Kidney glomerular epithelial cell (primary cell): ENCODE data around the gene SPAAR.
"Not testable (repeated sequence)": the region's sequence is repeated elsewhere in the genome, so short reads cannot be mapped to it uniquely, and the experiment has no call there.

Source experiments
- DNase-seq: peaks from one replicate; lab custom pipeline; 2025; lab: John Stamatoyannopoulos, UW

Gene SPAAR

GRCh38 chr9:35923598-35923926 is 14.3 kb downstream of the SPAAR start:
- no peak for DNase-seq

DNA sequence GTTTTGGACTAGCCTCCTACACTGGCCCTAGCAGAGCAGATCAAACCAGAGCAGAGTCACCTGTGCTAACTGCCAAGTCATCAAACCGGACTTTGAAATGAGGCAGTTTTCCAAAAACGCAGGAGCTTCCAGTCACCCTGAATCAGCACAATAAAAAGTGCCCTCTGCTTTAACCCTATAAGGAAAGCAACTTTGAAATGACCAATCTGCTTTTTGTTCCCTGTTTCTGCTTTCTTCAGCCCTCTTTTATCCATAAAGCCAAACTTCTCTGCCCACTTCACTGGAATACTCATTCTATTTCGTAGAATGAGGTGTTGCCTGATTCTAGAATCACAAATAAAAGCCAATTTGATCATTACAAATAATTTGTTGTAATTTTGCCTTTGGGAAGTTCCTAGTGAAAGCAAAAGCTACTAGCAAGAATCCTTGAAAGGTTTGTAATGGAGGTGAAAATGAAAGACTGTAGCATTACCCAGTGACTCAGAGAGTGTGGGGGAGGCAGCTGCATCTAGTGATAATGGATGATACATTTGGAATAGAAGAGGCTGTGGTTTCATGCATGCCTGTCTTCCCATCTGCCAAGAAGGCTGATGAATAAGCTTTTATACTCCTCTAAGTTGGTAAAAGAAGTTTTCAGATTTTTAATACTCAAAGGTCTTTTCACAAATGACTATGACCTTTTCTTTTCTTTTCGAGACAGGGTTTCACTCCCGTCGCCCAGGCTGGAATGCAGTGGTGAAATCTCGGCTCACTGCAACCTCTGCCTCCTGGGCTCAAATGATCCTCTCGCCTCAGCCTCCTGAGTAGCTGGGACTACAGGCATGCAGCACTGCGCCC is 14.9 kb downstream of the SPAAR start:
- DNase-seq = peak; percentile 99

GRCh38 chr9:35928591-35929452 is 19.5 kb downstream of the SPAAR start:
- DNase-seq = no peak

GRCh38 chr9:35929453-35929718 is 20.1 kb downstream of the SPAAR start:
- DNase-seq = no peak

DNA sequence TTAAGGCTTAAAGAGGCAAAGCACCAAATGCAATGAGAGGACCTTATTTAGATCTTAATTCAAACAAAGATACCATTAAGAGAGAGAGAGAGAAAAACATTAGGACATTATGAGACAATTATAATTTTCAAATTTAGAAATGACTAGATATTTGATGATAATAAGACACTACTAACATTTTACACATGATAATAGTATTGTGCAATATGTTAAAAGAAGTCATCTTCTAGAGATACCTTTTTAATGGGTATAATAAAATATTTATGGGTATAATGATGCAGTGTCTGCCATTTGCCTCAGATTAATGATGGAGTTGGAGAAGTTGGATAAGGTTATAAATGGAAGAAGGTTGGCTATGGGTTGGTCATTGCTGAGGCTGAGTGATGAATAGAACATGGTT is 21.2 kb downstream of the SPAAR start:
- no peak for DNase-seq

DNA sequence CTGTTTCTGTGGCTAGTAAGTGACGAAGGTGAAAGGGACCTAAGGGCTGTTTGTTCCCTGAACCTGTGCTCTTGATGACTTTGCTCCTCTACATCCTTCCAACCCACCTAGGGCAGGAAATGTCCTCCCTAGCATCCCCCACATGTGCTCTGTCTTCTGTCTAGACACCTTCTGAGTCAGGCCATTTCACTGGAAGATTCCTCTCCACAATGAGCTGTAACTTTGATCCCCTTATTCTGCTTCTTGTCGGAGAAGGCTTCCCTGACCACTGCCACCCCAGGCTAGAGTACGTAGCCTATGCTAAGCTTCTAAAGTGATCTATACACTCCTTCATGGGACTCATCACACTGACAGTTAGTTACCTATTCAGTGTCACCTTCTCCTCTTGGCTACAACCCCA is 21.7 kb downstream of the SPAAR start:
- DNase-seq = no peak

GRCh38 chr9:35932735-35933134 is 23.4 kb downstream of the SPAAR start:
- no peak for DNase-seq

DNA sequence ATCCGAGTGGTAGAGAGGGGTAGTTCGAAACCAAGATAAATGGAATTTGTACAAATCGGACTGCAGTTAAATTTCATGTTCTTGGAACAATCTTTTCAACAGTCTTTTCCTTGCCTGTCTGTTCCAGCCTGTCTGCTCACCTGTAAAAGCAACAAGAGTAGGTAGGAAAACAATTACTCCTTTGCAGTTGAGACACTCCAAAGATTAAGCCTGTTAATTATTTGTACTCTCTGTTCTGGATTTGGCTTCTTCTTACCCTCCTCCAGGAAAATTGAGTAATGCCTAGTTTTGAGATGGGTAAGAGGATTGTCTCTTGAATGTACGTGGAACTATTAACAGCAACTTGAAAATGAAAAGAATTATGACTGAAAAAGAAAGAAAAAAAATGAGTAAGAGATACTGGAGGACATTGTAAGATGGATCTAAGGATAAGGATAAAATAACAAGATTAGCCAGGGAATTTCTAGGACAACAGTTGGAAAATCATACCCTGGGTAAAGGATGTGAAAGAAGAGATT is 24.3 kb downstream of the SPAAR start:
- peak; percentile 30 for DNase-seq

DNA sequence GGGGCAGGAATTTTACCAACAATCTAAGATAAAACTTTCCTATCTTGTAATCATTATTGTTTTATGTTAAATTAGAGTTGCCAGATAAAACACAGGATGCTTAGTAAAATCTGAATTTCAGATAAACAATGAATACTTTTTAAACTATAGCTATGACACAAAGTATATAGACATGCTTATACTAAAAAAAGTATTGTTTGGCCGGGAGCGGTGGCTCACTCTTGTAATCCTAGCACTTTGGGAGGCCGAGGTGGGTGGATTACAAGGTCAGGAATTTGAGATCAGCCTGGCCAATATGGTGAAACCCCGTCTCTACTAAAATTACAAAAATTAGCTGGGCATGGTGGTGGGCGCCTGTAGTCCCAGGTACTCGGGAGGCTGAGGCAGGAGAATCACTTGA is 24.8 kb downstream of the SPAAR start:
- DNase-seq = not testable (repeated sequence)

- DNase-seq = no peak
Observed at GRCh38 chr9:35935261-35935660, 26.0 kb downstream of the SPAAR start.

DNA sequence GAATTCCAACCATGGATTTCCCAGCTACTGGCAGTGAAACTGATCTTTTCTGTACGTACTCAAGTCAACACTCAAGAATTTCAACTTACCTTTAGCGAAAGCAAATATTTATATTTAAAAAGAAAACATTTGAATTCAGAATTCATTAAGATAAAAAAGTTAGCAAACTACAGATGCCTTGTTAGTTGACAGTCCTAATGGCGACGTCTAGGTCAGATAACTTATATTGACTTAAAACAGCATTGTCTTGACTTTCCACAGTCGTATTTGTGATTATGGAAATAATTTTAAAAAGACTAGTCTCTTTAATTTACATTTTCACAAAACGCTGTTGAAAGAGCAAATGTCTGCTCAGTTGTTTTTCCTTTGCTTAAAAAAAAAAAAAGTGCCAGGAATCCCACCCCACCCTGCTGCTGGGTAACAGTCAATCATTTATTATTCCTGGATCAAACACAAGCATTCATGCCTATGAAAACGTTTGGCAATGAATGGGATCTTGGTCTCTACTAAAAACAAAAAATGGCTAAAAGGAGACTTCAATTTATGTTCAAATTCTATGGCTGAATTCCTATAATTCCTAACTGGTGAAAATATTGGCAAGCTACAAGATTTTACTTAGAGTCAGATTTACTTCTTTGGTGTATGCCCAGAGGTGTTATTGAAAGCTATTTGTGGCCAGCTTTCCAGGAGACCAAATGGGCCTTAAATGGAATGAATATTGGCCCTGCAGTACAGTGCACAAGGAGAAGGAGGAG is 26.6 kb downstream of the SPAAR start:
- DNase-seq = peak; percentile 68

DNA sequence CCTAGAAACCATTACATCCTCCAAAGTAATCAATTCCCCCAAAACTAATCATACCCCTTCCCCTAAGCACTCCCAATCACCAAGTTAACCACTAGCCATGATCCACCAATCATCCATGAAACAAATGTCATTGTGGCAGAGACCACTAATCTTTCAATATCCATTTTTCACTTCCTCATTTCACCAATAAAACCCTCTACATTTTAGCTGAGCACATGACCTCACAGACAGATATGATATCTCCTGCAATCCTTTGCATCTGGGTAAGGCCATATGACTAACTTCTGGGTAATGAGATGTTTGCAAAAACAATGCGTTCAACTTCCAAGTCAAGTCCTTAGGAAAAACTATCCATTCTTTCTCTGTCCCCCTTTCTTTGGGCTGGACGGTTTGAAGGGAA is 27.9 kb downstream of the SPAAR start:
- no peak for DNase-seq

- DNase-seq = no peak
Observed at GRCh38 chr9:35938474-35939356, 29.4 kb downstream of the SPAAR start.

DNA sequence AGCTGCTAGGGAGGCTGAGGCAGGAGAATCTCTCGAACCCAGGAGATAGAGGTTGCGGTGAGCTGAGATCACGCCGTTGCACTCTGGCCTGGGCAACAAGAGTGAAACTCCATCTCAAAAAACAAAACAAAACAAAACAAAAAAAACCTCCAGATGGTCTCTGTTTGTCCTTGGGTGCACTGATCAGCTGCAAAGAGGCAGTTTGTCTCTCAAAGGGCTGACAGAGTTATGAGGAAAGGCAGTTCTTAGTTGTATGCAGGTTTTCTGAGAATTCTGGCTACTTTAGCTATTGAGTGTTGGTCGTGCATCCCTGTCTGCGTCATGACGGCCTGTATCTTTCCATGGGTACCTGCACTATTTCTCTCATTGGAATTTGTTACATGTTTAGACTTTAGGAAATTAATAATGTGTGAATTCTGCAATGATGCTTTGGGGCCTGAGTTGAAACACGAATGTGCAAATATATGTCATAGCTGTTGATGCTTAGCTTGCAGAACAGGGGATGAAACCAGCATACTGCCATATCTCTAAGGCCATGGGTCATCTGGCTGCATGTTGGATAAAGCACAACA is 30.5 kb downstream of the SPAAR start:
- DNase-seq = no peak

- no peak for DNase-seq
Observed at GRCh38 chr9:35940458-35941407, 31.4 kb downstream of the SPAAR start.

- no peak for DNase-seq
Observed at GRCh38 chr9:35942286-35942685, 33.0 kb downstream of the SPAAR start.

GRCh38 chr9:35944173-35944572 is 34.9 kb downstream of the SPAAR start:
- no peak for DNase-seq

DNA sequence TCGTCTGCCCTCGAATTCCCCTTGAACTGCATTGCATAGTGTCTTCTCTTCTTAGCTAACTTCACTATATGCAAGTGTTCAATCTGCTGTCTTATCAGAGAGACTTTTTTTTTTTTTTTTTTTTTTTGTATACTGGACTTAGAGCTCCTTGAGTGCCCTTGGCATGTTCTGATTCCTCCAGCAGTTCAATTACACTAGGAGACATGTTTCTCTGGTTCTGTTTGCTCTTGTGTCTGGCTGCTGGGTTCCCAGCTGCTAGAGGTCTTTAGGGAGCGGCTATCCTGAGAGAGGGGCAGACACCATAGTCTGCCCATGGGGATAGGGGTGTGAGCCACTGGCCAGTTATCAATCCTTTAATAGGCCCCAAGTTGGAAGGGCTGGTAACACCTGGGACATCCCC is 35.6 kb downstream of the SPAAR start:
- no peak for DNase-seq

- DNase-seq = peak; percentile 82
Observed at GRCh38 chr9:35945341-35946018, 36.2 kb downstream of the SPAAR start.

DNA sequence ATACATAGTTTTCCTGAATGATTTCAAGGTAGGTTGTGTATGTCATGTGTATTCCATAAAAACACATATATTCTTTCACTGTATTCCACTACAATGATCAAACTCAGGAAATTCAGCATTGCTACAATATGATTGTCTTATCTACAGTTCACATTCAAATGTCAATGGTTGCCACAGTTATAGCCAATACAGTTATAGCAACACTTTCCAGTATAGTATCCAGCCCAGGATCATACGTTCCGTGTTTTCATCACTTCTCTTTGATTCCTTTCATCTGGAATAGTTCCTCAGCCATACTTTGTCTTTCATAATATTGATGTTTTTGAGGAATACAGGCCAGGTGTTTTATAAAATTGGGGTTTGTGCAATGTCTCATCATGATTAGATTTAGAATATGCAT is 39.2 kb downstream of the SPAAR start:
- no peak for DNase-seq
